ENCODE data around the gene TBCE.
"Not testable (repeated sequence)": the region's sequence is repeated elsewhere in the genome, so short reads cannot be mapped to it uniquely, and the experiment has no call there.

Gene TBCE

GRCh38 chr1:235357485-235358373 lies 9.5 kb upstream of the TBCE start:
- DNase-seq (ENCODE audit: low read depth in 2 of 2) = no peak

GRCh38 chr1:235358899-235359298 lies 8.3 kb upstream of the TBCE start:
- no peak for DNase-seq (ENCODE audit: low read depth in 2 of 2)

- DNase-seq (ENCODE audit: low read depth in 2 of 2) = not testable (repeated sequence)
These were observed 3.0 kb upstream of the TBCE start for GRCh38 chr1:235364189-235364588.

- no peak for DNase-seq (ENCODE audit: low read depth in 2 of 2)
These were observed 941 bp upstream of the TBCE start for GRCh38 chr1:235366286-235366685.

GRCh38 chr1:235368428-235368827 lies 1.2 kb downstream of the TBCE start:
- DNase-seq (ENCODE audit: low read depth in 2 of 2) = no peak

GRCh38 chr1:235369802-235370201 lies 2.6 kb downstream of the TBCE start:
- DNase-seq (ENCODE audit: low read depth in 2 of 2) = no peak

- no peak for DNase-seq (ENCODE audit: low read depth in 2 of 2)
These were observed 8.8 kb downstream of the TBCE start for GRCh38 chr1:235375919-235376605.

- DNase-seq (ENCODE audit: low read depth in 2 of 2) = not testable (repeated sequence)
These were observed 11.0 kb downstream of the TBCE start for GRCh38 chr1:235378134-235378735.

- DNase-seq (ENCODE audit: low read depth in 2 of 2) = not testable (repeated sequence)
These were observed 14.9 kb downstream of the TBCE start for GRCh38 chr1:235381955-235382739.

- DNase-seq (ENCODE audit: low read depth in 2 of 2) = not testable (repeated sequence)
These were observed 18.4 kb downstream of the TBCE start for GRCh38 chr1:235385633-235386032.

- no peak for DNase-seq (ENCODE audit: low read depth in 2 of 2)
These were observed 24.6 kb downstream of the TBCE start for GRCh38 chr1:235391874-235392273.

- DNase-seq (ENCODE audit: low read depth in 2 of 2) = no peak
These were observed 30.5 kb downstream of the TBCE start for GRCh38 chr1:235397733-235398132.

- DNase-seq (ENCODE audit: low read depth in 2 of 2) = no peak
These were observed 32.4 kb downstream of the TBCE start for GRCh38 chr1:235399661-235400060.

GRCh38 chr1:235401251-235401650 lies 34.0 kb downstream of the TBCE start:
- DNase-seq (ENCODE audit: low read depth in 2 of 2) = no peak

GRCh38 chr1:235402457-235403200 lies 35.4 kb downstream of the TBCE start:
- DNase-seq (ENCODE audit: low read depth in 2 of 2) = no peak

- no peak for DNase-seq (ENCODE audit: low read depth in 2 of 2)
These were observed 36.4 kb downstream of the TBCE start for GRCh38 chr1:235403593-235403992.

- no peak for DNase-seq (ENCODE audit: low read depth in 2 of 2)
These were observed 37.0 kb downstream of the TBCE start for GRCh38 chr1:235404190-235404589.

GRCh38 chr1:235407419-235407818 lies 40.2 kb downstream of the TBCE start:
- no peak for DNase-seq (ENCODE audit: low read depth in 2 of 2)

- DNase-seq (ENCODE audit: low read depth in 2 of 2) = no peak
These were observed 41.3 kb downstream of the TBCE start for GRCh38 chr1:235408503-235408960.

GRCh38 chr1:235409042-235409820 lies 42.0 kb downstream of the TBCE start:
- DNase-seq (ENCODE audit: low read depth in 2 of 2) = no peak
